Measurements from ENCODE around the gene ICE1.
"Not testable (repeated sequence)": the region's sequence is repeated elsewhere in the genome, so short reads cannot be mapped to it uniquely, and the experiment has no call there.

The ICE1 gene, protein sequence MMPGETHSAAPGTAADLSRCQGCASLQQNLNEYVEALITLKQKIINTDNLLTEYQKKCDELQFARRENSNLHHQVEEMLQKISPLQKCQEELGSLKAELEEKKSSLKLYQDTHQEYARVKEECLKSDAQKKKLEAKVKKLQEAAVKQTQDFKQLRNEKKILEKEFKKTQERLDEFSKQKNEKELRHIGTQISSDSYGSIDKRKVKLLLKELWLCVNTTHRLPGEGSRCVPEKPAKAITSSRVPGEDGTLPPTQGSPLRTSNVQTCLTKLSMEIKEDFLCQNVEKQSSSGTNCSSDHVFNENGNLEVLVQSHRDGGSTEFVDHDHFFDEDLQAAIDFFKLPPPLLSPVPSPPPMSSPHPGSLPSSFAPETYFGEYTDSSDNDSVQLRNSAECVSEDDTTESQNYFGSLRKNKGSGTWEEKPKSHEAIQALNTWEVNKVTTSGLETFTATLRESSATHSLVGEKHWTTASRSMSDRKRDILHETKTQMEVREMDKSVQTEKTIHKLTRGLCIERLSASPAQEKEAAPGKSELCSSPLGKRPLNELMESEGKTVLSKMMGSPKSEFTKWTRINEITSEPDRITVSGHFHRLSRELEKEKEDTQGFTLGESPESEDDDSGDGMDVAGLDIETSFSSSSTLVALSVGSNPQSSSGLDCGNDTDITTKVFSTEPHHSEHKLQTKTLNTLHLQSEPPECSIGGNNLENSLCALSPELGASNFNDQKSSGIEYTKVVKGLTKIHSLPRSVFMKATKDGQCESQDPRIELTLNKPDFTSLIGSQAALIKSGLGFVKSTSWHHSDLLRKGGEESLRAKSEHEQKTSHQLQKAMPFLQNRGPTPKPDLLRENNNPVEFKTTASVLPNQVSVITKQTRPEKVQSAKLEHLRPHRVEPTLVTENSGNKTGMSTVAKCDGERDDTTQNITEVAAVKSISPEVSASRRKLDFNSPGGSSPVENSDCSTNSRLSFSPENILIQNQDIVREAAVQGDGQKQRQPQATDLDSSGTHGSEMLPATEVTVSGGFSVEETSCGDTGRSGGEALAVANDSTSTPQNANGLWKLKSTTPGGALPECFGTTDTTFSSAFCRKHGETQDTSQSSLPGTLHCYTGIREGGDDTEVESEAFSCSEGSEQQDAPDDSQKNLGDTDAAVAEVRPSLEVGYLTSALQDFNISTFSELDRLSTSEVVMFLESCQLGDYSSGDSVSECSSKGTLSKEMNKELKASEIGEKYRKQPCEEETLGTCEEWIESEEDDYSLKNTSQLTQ (N-terminal part only)

DNA sequence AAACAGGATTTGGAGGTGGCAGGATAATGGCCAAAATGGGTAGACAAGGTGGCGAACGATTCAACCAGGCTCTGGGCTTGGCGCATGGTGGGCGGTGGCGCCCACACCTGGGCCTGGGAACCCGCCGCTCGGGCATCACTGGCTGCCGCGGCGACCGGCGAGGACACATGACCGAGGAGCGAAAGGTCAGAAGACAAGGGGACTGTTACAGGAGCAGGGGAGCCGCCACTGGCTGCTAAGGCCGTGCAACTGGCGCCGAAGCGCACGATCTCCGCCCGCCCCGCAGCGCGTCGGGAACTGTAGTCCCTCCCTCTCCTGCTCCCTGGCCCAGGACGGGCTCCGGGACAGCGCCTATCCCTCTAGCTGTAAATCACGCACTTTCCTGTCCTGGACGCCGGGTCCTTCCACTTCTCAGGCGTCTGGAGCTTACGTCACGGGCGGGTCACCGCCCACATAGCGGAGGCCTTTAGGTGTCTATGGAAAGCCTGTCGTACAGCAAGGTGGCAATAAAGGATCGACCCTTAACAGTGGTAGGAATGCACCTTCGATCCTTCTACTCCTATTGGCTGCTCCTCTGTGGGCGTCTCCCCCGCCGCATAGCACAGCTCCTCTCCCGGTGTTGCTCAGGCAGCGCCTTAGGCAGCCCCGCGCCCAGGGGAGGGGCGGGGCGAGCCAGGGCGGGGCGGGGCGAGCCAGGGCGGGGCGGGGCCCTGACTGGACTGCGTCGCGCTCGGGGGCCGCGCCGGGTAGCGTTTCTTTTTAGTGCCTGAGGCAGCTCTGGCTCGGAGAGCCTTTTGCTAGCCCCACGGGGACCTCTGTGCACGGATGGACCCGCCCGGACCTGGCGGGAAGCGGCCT, at the start of gene ICE1:
TSS of gene ICE1 (plus strand) at position 717 of the 858 bp plus-strand sequence. CDS start 239 bp downstream, outside the sequence.
- DNase-seq (ENCODE audit: low read depth in 3 of 3): peak; percentile 80 to 89 (median 88)

DNA sequence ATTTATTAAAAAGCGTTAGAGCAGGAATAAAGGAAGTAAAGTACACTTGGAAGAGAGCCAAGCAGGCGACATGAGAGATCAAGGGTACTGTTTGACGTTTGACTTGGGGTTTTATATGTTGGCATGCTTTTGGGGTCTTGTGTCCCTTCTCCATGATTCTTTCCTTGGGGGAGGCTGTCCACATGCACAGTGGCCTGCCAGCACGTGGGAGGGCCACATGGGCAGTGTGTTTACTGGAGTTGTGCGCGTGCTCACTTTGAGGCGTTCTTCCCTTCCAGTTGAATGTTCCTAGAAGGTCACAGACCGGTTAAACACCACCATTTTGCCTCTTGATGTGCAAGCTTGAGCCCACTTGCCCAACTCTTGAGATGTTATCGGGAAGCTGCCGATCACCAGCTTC, 49.5 kb upstream of the ICE1 start:
- no peak for DNase-seq (ENCODE audit: low read depth in 3 of 3)

DNA sequence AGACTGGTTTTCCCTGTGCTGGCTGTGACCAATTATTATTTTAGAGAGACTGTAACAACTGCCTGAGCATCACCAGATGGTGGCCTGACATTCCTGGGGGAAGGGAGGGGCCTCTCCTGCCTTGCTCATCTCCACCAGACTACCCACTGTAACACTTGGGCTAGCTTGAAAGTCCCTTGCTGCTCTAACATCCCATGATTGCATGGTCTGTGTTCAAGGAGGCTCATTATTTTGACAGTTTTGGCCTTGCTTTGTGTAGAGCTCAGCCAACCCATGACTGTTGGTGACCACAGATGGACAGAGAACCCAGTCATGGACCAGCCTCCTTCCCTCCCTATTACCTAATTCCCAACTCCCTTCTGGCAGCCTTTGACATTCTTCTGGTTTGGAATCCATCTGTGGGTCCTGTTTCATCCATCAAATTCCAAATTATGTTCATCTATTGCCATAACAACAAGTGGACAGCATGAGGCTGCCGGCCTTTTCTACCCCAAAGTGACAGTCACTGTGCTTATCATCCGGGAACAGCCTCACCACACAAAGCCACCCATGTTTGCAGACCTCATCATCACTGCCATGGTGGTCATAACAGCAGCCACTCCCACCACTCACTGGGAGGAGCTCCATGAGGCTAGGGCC, 49.0 kb upstream of the ICE1 start:
- no peak for DNase-seq (ENCODE audit: low read depth in 3 of 3)

DNA sequence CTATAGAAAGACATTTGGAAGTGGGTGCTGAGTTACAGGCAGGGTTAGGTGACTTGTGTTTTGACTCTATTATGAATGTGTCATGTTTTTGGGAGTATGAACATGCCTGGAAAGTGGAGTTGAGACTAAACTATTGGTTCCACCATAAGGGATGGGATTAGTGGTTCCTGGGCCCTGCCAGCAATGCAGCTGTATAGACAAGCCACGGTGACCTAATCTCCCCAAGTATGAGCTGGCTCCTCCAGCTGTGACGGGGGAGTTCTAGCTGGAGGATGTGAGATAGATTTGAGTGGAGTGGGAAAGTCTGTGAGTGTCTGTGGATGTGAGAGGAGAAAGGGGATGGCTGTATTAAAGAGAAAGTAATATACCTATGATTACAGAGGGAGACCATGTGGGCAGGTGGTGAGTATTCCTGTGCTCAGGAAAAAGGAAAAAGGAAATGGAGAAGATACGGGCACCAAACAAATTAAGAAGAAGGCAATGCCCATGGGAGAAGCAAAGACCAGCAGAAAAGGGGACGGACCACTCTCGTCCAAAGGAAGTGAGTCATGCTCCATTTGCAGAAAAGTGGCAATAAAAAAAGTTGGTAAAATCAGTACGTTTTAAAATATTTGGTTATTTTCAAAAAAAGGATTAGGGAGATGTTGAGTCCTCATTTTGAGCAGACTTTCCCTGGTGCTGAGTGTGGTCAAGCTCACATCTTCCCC, 48.3 kb upstream of the ICE1 start:
- DNase-seq (ENCODE audit: low read depth in 3 of 3): no peak

DNA sequence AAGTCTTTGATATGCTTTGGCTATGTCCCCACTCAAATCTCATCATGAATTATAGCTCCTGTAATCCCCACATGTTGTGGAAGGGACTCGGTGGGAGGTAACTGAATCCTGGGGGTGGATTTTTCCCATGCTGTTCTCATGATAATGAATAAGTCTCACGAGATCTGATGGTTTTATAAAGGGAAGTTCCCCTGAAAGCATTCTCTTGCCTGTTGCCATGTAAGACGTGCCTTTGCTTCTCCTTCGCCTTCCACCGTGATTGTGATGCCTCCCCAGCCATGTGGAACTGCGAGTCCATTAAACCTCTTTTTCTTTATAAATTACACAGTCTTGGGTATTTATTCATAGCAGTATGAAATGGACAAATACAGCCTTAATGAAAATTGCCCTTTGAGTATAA, 44.7 kb upstream of the ICE1 start:
- no peak for DNase-seq (ENCODE audit: low read depth in 3 of 3)

DNA sequence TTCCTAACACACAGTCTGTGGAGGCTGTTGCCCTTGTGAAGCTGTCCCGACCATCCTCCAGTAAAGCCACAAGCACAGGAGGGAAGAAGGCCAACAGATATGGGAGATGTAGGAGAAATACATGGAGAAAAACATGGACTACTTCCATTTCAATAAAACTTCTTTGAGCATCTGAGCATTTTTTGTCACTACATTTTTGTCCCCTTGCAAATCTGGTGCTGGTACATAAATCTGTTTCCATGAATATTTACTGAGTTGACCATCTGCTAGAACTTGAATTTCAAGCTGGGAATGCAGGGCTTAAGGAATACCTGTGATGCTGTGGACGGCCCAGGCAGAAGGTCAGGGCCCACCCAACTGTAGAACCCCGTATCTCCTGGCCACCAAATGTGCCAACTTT, 43.9 kb upstream of the ICE1 start:
- no peak for DNase-seq (ENCODE audit: low read depth in 3 of 3)

DNA sequence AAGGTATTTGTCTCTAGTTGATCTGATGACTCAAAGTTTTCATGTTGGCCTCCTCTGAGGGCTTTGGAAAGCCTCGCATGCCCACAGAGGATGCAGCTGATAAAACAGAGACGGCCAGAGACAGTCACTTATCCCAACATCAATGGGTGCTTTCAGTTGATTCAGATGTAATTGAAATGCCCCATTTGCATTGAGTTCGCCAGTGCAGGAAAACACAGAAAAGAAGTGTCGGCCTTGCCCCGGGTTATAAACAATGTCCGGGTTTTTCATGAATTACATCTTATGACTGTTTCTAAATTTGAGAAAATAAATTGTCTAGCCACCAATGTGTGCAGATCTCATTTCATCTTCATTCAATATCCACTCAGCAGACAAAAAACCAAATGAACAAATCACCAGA, 42.2 kb upstream of the ICE1 start:
- no peak for DNase-seq (ENCODE audit: low read depth in 3 of 3)

DNA sequence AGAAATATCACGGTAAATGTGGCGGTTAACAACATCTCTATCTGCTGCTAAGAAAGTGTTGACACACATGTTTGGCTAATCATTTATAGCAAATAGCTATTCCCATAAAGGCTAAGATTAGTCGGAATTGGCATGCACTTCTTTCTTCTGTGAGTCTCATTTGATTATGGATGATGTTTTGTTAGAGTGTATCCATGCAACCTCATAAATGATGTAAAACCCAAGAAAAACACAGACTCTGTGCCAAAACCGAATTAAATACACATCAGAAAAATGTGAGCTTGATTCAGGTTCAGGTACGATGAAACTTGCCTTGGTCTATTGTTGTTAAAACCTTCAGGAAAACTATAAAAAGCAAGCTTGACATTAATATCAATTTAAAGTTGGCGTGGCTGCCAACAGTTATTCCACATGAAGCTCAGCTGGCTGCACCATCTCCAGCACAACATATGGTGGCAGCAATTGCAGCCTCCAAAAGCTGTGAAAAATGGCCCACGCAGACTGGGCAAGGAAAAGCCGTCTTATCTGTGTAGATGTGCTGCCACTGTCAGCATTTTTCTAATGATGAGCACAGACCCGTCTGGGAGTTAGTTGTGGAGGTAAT, 41.1 kb upstream of the ICE1 start:
- no peak for DNase-seq (ENCODE audit: low read depth in 3 of 3)

DNA sequence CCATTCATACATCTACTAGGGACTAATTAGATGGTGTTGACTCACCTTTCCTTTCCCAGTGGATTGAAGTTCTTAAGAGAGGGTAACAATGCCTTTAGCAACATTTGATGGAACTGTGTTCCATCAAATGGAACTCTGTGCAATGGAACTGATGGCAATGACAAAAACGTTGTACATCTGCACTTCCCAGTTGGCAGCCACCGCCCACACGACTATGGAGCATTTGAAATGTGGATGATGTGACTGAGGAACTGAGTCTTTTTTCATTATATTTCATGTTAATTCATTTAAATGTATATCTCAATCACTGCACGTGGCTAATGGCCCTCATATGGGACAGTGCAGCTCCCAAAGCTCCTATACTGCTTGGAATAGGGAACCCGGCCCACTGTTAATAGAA, 39.0 kb upstream of the ICE1 start:
- DNase-seq (ENCODE audit: low read depth in 3 of 3): no peak

DNA sequence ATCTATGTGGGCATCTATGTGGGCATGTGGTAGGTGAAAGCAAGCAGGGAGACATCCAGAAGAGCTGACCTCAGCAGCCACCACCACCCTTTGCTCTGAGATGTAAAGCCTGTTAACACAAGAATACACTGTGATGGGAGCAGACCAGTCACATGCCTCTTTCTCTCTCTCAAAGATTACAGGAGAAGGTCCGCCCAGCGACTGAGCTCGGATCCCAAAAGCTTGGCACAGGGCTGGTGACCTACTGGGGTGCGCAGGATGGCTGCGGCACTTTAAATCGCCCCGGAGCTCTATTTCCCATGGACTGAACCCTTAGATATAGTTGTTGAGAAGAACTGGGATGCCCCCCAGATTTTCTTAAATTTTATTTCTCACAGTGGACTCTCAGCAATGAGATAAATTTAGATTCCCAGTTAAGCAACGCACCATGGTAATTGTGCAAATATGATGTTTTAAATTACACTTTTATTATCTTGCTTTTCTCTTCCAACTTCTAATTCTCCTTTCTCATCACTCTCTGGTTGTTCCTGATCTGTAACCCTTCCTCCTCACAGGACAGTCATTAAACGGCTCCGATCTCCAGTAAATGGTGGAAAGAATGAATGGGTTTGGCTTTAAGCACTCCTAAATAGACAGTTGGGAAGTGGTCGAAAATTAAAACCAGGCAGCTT, 37.7 kb upstream of the ICE1 start:
- DNase-seq (ENCODE audit: low read depth in 3 of 3): no peak

DNA sequence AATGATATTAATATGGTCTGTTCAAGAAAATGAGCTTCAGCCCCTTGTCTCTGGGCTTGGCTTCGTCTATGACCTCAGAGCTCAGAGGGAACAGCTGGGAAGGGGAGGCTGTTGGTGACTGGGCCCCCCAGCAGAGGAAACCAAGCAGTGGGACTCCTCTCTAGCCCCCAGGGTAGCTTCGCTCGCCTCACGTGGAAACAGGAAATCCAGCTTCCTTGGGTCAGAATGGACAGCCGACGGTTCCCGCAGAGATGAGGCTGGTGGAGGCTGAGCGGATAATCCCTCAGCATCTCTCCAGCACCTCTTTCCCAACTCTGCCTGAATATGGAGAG, 37.2 kb upstream of the ICE1 start:
- DNase-seq (ENCODE audit: low read depth in 3 of 3): no peak

DNA sequence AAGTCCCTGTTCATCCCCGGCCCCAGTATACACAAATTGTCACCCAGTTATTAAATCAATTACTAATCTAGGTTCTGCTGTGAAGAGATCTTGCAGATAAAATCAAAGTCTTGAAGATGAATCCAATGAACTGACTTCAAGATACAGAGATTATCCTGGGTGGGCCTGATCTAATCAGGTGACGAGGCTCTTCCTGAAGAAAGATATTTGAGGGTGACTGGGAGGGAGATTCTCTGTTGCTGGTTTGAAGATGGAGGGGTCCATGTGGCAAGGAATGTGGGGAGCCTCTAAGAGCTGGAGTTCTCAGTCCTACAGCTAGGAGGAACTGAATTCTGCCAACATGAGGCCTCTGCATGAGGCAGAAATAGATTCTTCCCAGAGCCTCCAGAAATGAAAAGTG, 36.1 kb upstream of the ICE1 start:
- DNase-seq (ENCODE audit: low read depth in 3 of 3): no peak

DNA sequence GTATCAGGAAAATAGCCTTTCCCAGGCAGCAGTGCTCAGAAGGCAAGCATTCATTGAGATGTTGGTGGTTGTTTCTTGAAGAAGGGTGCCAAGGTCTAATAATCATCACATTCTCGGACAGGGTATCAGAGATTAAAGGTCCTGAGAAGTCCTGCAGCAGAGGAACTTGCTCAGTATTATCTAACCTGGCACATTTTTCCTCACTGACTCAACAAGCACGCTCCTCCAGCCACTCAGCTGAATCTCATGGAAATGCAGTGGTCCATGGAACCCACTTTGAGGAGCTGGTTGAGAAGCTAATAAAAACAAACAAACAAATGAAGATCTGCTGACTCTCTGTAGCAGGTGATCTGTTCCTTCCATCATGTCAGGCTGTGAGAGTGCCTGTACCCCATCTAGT, 35.3 kb upstream of the ICE1 start:
- no peak for DNase-seq (ENCODE audit: low read depth in 3 of 3)

DNA sequence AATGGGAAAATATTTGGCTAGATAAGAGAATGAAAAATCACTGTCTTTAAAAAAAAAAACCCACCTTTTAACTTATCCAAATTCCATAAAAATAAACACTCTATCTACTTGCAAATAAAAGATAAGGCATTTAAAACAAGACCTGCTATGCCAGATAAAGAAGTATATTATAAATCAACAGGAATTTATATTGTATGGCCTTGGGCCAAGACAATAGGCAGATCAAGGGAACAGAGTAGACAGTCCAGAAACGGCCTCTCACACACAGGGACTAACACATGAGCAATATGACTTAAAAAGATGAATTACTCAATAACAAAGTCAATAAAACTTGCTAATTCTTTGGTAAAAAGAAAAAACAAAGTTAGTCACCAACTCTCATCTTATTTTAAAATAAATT, 34.7 kb upstream of the ICE1 start:
- DNase-seq (ENCODE audit: low read depth in 3 of 3): no peak

DNA sequence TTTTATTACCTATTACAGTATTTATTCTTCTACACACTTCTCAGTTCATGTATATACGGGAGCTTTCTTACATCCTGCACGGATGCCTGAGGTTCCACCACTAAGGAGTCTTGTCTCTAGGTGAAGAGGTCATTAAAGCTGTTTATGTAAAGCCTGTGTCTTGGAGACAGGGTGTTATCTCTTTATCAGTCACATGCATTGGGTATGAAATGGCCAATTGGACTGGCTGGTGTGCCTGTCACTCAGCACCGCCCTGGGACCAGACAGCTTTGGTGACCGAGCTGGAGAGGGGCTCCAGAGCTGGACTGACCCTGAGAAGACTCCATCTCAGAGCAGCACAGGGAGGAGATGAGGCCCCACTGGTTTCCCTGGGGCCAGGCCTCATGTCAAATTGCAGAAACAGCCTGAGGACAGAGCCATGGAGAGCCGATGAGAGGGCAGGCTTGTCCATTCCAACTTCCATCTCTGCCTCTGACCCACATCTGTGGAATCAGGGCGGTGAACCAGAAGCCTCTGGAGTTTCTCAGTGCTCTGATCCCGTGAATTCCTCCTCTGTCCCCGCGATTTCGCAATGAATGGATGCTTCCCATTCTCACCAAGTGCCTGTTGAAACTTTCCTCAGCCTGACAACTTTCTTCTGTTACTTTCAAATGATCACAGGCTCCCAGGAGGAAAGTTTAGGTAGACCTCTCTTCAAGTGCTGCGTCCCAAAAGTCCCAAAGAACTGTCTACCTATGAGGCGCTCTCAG, 32.2 kb upstream of the ICE1 start:
- DNase-seq (ENCODE audit: low read depth in 3 of 3): not testable (repeated sequence)

DNA sequence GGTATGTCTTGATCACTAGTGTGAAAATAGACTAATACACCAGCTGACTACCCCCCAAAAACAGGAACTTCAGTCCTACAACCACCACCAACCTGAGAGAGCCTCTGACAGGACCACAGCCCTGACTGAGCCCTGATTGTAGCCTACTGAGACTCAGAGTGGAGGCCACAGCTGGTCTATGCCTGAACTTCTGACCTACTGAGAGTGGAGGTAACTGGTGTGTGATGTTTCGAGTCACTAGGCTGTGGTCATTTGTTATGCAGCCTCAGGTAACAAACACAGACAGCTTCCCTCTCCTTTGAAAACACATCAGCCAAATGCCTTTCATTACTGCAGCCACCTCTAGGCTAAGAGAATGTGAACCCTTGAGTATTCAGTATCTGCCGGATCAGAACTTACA, 30.0 kb upstream of the ICE1 start:
- DNase-seq (ENCODE audit: low read depth in 3 of 3): not testable (repeated sequence)

DNA sequence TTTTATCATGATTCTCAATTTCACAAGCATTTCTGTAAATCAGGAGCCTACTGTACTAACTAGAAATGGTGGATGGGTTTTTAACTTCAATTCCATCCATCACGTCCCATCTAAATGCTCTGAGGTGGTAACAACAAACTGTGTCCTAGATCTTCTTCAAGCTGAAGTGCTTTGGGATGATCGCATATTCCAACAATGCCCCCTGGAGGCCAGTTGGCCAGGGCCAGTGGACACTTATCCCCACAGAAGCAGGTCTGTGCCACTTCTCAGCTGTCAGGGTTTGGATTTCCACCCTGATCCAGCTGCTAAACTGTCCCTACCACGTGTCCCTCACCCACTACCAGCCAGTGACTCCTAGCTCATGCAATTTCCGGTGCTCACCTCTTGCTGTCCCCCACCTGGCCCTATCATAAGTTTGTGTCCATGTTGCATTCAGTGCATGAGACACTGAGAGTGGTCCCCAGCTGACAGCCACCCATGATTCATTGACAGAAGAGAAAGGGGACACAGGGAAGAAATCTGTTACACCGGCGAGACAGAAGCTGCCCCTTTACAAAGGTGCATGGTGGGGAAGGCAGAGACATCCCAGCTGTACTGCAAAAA, 28.0 kb upstream of the ICE1 start:
- DNase-seq (ENCODE audit: low read depth in 3 of 3): not testable (repeated sequence)

DNA sequence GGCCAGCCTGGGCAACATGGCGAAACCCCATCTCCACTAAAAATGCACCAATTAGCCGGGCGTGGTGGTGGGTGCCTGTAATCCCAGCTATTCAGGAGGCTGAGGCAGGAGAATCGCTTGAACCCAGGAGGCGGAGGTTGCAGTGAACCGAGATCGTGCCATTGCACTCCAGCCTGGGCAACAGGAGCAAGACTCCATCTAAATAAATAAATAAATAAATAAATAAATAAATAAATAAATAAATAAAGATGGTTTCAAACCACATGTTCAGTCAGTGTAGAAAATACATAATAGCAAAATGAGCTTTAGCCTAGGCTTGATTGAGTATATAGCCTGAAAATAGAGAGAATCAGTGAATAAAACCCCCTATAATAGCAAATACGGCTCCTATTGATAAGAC, 27.4 kb upstream of the ICE1 start:
- not testable (repeated sequence) for DNase-seq (ENCODE audit: low read depth in 3 of 3)
